ENCODE data around the gene SLC43A2.

DNA sequence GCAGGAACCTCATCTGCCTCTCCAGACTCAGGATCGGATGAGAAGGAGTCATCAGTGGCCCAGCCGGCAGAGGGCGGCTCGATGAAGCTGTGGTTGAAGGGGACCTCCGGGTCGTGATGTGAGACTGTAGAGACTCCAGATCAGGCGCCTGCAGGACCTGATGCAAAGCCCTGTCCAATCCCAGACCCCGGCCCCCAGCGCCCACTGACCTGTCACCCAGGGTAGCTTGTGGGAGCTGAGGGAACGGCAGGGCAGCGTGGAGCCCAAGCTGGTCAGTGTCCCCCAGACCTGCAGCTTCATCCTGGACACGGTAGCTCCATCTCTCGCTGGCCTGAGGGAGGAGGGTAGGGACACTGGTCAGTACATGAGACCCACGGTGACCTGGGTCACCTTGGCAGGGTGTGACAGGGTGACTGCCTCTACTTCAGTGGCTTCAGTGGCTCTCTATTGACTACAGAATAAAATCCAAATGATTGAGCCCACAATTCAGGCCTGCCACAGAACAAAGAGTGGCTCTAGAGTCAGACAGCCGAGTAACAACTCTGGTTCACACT lies 8.2 kb upstream of the SLC43A2 start:
- no peak for TF ChIP-seq CTCF (IDR thresholded peaks at IDR 0.05; ENCODE audit: borderline replicate concordance, extremely low read depth, low read length, poor library complexity, severe bottlenecking)
- TF ChIP-seq EZH2 (IDR thresholded peaks at IDR 0.05; ENCODE audit: borderline replicate concordance, low read depth, low read length, severe bottlenecking) = no peak

Data from DND-41 (cell line).